Urinary bladder (tissue), 4 donors: ENCODE results near the gene HAX1. TPM values are rescaled to one million over a fixed set of nuclear protein-coding genes. Genes with fewer than 3 reads are reported as not detected.
"Not testable (repeated sequence)": the region's sequence is repeated elsewhere in the genome, so short reads cannot be mapped to it uniquely, and the experiment has no call there.

Experiments used
- DNase-seq: peaks from one replicate; pipeline ENCODE4 v3.0.0-alpha.2; 2015; ENCODE audit errors: extremely low spot score
- H3K27ac ChIP-seq: one replicate; pipeline ENCODE4 v1.5.1; 2013; ENCODE audit warnings: low read depth, mild to moderate bottlenecking, moderate library complexity
- H3K36me3 ChIP-seq: one replicate; pipeline ENCODE4 v1.6.1; 2013; ENCODE audit warnings: mild to moderate bottlenecking, moderate library complexity; ENCODE audit not compliant: insufficient read depth
- H3K4me1 ChIP-seq: one replicate; pipeline ENCODE4 v1.6.1; 2013; ENCODE audit warnings: mild to moderate bottlenecking, moderate library complexity; ENCODE audit not compliant: insufficient read depth
- H3K4me3 ChIP-seq: one replicate; pipeline ENCODE4 v1.5.1; 2013; ENCODE audit warnings: low read depth, low read length
- WGBS: extraction: QIAGEN DNeasy Blood & Tissue Kit; methylation state at CpG from one replicate; pipeline ENCODE4 v1.1.7; 2013; 5-methylcytosine and 5-hydroxymethylcytosine counted together
- polyA plus RNA-seq: library from polyadenylated mRNA; stranded (reverse); fragments of 200-250 nt; gene quantifications from one replicate; pipeline ENCODE4 v1.2.3, GENCODE V29; 2013
- total RNA-seq: library from RNA; depleted of rRNA; stranded (reverse); fragments of >200 nt; gene quantifications from one replicate; pipeline ENCODE4 v1.2.3, GENCODE V29; 2014
- donor health status: healthy with polysubstance abuse.
- donor health status: healthy.

Gene HAX1
- total and polyA plus RNA-seq, 2 donors = 50.7 to 90.7 TPM

- no peaks in the 10 kb centered on the region for H3K36me3 ChIP-seq
- no peak overlapping the region for H3K27ac ChIP-seq
- no peak overlapping the region for H3K4me3 ChIP-seq
- H3K4me1 ChIP-seq = no peaks in the 10 kb centered on the region
- DNase-seq = no peak
- 83% methylated on average over 9 of the region's 9 CpGs for WGBS
Observed at GRCh38 chr1:154304664-154305337, 32.4 kb downstream of the HAX1 start.

GRCh38 chr1:154306151-154306550 is 33.7 kb downstream of the HAX1 start:
- H3K27ac ChIP-seq = no peak overlapping the region
- no peaks in the 10 kb centered on the region for H3K4me1 ChIP-seq
- 83% methylated on average over 3 of the region's 3 CpGs for WGBS

GRCh38 chr1:154307670-154308270 is 35.3 kb downstream of the HAX1 start:
- WGBS = 51% methylated on average over 4 of the region's 4 CpGs
- not testable (repeated sequence) for DNase-seq, H3K4me3 ChIP-seq, H3K36me3 ChIP-seq, H3K27ac ChIP-seq, H3K4me1 ChIP-seq

More at GRCh38 chr1:154306151-154306550, 33.7 kb downstream of the HAX1 start:
- Histone ChIP-seq H3K36me3 (no peaks in the 10 kb centered on the region), H3K4me3 (no peak overlapping the region)
- DNase-seq = no peak

GRCh38 chr1:154309136-154309535 is 36.7 kb downstream of the HAX1 start:
- H3K36me3 ChIP-seq, DNase-seq, H3K4me3 ChIP-seq, H3K4me1 ChIP-seq, H3K27ac ChIP-seq: not testable (repeated sequence)
- WGBS = 77% methylated on average over 7 of the region's 7 CpGs

GRCh38 chr1:154312229-154313065 is 40.0 kb downstream of the HAX1 start:
- H3K4me3 ChIP-seq, DNase-seq, H3K4me1 ChIP-seq, H3K27ac ChIP-seq, H3K36me3 ChIP-seq: not testable (repeated sequence)
- WGBS = 75% methylated on average over 13 of the region's 13 CpGs

- no peak overlapping the region for H3K4me3 ChIP-seq
- H3K27ac ChIP-seq = no peak overlapping the region
- DNase-seq = no peak
- no peaks in the 10 kb centered on the region for H3K36me3 ChIP-seq
- WGBS = 84% methylated on average over 10 of the region's 10 CpGs
- no peaks in the 10 kb centered on the region for H3K4me1 ChIP-seq
Observed at GRCh38 chr1:154313066-154313356, 40.6 kb downstream of the HAX1 start.

GRCh38 chr1:154314226-154314625 is 41.8 kb downstream of the HAX1 start:
- not testable (repeated sequence) for H3K27ac ChIP-seq, H3K4me1 ChIP-seq, H3K4me3 ChIP-seq, DNase-seq, H3K36me3 ChIP-seq
- WGBS = 77% methylated on average over 3 of the region's 3 CpGs

GRCh38 chr1:154316704-154317103 is 44.3 kb downstream of the HAX1 start:
- Histone ChIP-seq H3K36me3 (no peaks in the 10 kb centered on the region), H3K4me1 (no peaks in the 10 kb centered on the region), H3K27ac (no peak overlapping the region), H3K4me3 (no peak overlapping the region)
- 30% methylated on average over 1 of the region's 1 CpG for WGBS
- no peak for DNase-seq

GRCh38 chr1:154318386-154318785 is 46.0 kb downstream of the HAX1 start:
- no peak overlapping the region for H3K27ac ChIP-seq
- DNase-seq = no peak
- H3K36me3 ChIP-seq = no peaks in the 10 kb centered on the region
- no peak overlapping the region for H3K4me3 ChIP-seq
- WGBS = 61% methylated on average over 4 of the region's 4 CpGs
- H3K4me1 ChIP-seq = no peaks in the 10 kb centered on the region

GRCh38 chr1:154320882-154321608 is 48.6 kb downstream of the HAX1 start, which contains the start of gene AQP10:
AQP10 (plus strand) TSS chr1:154321093; CDS start chr1:154321156, 63 bp downstream.
- Histone ChIP-seq H3K27ac (no peak within 1 kb of the TSS), H3K4me1 (no peaks in the 10 kb centered on the region), H3K4me3 (no peak within 1 kb of the TSS), H3K36me3 (no peaks in the 10 kb centered on the region)
- 27% methylated on average over 9 of the region's 9 CpGs for WGBS
- DNase-seq = peak; percentile 21

GRCh38 chr1:154321609-154321934 is 49.1 kb downstream of the HAX1 start:
- not testable (repeated sequence) for H3K36me3 ChIP-seq, H3K27ac ChIP-seq, DNase-seq, H3K4me3 ChIP-seq, H3K4me1 ChIP-seq

GRCh38 chr1:154323493-154323892 is 51.1 kb downstream of the HAX1 start:
- no peaks in the 10 kb centered on the region for H3K36me3 ChIP-seq
- no peaks in the 10 kb centered on the region for H3K4me1 ChIP-seq
- no peak overlapping the region for H3K4me3 ChIP-seq
- no peak overlapping the region for H3K27ac ChIP-seq
- no peak for DNase-seq
- WGBS = 86% methylated on average over 7 of the region's 7 CpGs

- Histone ChIP-seq H3K4me3 (no peak overlapping the region), H3K27ac (no peak overlapping the region), H3K36me3 (no peaks in the 10 kb centered on the region), H3K4me1 (no peaks in the 10 kb centered on the region)
- no peak for DNase-seq
- 59% methylated on average over 2 of the region's 2 CpGs for WGBS
Observed at GRCh38 chr1:154324241-154324640, 51.8 kb downstream of the HAX1 start.
